GM12875 (cell line): ENCODE data around the gene RAB15.

Experiments used
- H3K4me3 ChIP-seq: one replicate; pipeline ENCODE4 v1.5.1; 2011; ENCODE audit warnings: low read depth, low read length, control low read depth
- TF ChIP-seq, protein P1 (sequence below): IDR thresholded peaks from 2 replicates; pipeline ENCODE4 v1.5.1; 2011; ENCODE audit warnings: low read depth, mild to moderate bottlenecking, control low read depth, inconsistent platforms, low read length, moderate library complexity, borderline replicate concordance; ENCODE audit not compliant: insufficient read depth

Gene RAB15

DNA sequence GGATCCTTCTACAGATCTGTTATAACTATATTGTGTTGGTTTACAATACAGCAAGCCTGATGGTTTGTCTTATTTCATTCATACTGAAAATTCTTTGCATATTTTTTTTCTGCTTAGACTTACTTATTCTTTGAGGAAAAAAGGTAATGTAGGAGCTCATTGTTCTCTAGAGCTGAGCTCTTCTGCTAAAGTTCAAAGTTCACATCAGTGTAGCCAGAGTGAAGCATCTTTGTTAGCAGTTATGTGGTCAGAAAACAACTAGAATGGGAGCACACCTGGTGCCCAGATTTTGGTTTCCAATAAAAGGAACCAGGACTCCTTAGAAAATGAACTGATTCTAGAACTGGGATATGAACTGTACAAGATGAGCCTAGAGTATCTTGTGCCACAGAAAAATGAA lies 39.9 kb downstream of the RAB15 start:
- no peak overlapping the region for H3K4me3 ChIP-seq
- TF ChIP-seq, protein P1, sequence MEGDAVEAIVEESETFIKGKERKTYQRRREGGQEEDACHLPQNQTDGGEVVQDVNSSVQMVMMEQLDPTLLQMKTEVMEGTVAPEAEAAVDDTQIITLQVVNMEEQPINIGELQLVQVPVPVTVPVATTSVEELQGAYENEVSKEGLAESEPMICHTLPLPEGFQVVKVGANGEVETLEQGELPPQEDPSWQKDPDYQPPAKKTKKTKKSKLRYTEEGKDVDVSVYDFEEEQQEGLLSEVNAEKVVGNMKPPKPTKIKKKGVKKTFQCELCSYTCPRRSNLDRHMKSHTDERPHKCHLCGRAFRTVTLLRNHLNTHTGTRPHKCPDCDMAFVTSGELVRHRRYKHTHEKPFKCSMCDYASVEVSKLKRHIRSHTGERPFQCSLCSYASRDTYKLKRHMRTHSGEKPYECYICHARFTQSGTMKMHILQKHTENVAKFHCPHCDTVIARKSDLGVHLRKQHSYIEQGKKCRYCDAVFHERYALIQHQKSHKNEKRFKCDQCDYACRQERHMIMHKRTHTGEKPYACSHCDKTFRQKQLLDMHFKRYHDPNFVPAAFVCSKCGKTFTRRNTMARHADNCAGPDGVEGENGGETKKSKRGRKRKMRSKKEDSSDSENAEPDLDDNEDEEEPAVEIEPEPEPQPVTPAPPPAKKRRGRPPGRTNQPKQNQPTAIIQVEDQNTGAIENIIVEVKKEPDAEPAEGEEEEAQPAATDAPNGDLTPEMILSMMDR, result no peak

DNA sequence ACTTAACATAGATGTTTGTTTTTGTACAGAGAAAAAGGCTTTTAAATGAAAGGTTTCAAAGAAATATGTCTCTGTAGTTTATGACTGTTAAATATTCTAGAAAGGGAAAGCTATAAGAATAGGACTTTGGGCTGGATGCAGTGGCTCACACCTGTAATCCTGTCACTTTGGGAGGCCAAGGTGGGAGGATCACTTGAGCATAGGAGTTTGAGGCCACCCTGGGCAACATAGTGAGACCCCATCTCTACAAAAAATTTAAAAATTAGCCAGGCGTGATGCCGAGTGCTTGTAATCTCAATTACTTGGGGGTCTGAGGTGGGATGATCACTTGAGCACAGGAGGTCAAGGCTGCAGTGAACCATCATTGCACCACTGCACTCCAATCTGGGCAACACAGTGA lies 41.0 kb downstream of the RAB15 start:
- TF ChIP-seq, protein P1, result no peak

DNA sequence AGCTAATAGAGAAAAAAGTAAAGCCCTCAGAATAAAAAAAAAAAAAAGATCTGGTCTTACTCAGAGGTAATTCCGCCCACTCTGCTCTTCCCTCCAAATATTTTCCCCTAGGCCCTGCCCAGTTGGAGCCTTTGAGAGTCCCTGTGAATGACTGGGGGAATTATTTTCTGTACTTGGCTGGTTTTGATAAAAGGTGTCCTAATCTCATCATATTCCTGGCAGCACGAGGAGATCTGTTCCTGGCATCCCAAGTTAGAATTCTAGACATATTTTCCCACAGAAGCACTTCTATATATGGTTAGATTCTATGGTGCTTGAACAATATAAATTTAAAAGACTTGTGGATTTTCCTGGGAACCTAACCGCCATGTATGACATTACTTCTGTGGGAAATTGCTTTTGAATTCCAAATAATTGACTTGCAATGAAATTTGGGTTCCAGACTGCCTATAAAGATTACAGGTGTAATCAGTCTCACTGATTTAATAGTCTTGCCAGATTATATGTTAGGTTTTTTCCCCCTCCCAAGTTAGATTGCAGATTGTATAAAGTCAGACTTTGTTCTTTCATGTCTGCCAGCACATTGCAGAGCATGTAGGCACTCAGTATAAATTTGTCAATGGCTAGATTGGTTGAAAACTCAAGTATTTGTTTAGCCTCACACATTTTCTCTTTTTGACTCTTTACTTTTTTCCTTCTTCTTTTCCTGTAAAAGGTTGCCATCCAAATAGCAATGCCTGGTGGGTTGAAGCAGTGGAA lies 41.9 kb downstream of the RAB15 start:
- TF ChIP-seq, protein P1, result no peak
- H3K4me3 ChIP-seq, result no peak overlapping the region

More for the DNA sequence above, 41.0 kb downstream of the RAB15 start:
- no peak overlapping the region for H3K4me3 ChIP-seq

DNA sequence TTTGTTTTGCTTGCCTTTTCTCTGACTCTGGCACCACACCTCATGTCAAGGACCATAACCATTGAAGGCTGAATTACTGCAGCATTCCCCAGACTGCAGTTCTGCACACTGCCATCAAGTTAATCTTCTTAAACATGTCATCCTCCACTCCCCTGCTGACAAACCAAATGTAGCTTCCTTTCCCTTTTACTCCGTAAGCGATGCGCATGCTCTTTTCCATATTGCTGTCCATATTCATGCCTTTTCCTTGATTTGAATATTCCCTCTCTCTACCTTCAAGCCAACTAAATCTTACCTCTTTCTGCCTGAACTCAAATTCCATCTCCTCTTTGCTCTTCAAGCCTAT lies 43.1 kb downstream of the RAB15 start:
- no peak overlapping the region for H3K4me3 ChIP-seq
- TF ChIP-seq, protein P1, result no peak

DNA sequence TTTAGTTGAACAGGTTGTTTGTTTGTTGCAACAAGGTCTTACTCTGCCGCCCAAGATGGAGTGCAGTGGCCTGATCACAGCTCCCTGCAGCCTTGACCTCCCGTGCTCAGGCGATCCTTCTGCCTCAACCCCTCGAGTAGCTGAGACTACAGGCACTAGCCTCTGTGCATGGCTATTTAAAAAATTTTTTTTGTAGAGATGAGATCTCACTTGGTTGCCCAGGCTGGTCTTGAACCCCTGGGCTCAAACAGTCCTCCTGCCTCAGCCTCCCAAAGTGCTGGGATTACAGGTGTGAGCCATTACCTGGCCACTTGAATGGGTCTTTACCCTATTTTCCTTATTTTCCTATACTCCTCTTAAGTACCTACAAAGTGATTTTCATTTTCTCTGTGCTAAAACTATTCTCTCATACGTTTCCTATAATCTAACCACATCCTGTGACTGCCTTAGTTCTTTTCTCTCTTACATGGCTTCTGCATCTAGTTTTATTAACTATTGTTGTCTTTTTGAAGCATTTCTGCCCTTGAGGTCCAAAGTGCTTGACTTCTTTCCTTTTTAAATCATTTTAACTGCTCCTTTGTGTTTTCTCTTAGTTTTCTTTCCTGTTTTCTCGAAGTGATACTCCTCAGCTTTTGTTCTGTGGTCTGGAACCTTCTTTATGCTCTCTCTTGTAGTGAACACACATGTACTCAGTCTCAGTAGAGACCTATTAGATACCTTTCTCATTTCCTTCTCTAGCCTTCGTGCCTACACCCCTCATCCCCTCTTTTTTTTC lies 43.7 kb downstream of the RAB15 start:
- H3K4me3 ChIP-seq, result no peak overlapping the region
- TF ChIP-seq, protein P1, result no peak

DNA sequence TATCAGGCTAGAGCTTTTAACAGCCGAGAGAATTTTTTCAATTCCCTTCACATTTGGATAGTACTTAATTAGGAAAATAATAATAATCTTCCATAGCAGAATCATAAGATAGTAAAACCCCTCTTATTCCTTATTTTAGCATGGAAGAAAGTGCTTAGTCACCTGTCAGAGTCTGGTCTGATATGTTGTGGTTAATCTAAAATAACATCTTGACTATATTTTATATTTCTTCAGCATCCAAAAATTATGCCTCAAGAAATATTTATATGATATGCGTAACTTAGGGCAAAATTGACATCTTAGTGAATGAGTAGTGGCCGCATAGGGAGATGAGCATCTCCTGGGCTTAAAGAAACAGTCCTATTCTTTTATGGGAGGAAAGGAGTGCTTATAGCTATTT lies 45.1 kb downstream of the RAB15 start:
- TF ChIP-seq, protein P1, result no peak
- H3K4me3 ChIP-seq, result no peak overlapping the region
